ENCODE data around the gene ATXN1.

The ATXN1 gene

GRCh38 chr6:16475494-16475781, 285.8 kb downstream of the ATXN1 start:
- Histone ChIP-seq H3K4me1 (ENCODE audit: insufficient read depth, poor library complexity, severe bottlenecking) (no peaks in the 10 kb centered on the region), H3K36me3 (ENCODE audit: low read depth) (no peaks in the 10 kb centered on the region), H3K27me3 (ENCODE audit: insufficient read depth, poor library complexity, severe bottlenecking) (no peaks in the 10 kb centered on the region), H3K9me3 (ENCODE audit: severe bottlenecking) (no peaks in the 10 kb centered on the region), H3K27ac (ENCODE audit: poor library complexity, severe bottlenecking) (no peak overlapping the region), H3K4me3 (ENCODE audit: severe bottlenecking) (no peak overlapping the region)
- TF ChIP-seq CTCF (IDR thresholded peaks at IDR 0.05; ENCODE audit: poor library complexity, severe bottlenecking), result no peak
- ATAC-seq (ENCODE audit: low read depth) (no peak), DNase-seq (ENCODE audit: low spot score) (no peak)

- no peaks in the 10 kb centered on the region for H3K4me1 ChIP-seq (ENCODE audit: insufficient read depth, poor library complexity, severe bottlenecking)
- no peak for ATAC-seq (ENCODE audit: low read depth)
- TF ChIP-seq CTCF (IDR thresholded peaks at IDR 0.05; ENCODE audit: poor library complexity, severe bottlenecking), result no peak
These were observed 286.3 kb downstream of the ATXN1 start for GRCh38 chr6:16474772-16475493.

GRCh38 chr6:16473908-16474771, 287.1 kb downstream of the ATXN1 start:
- no peaks in the 10 kb centered on the region for H3K4me1 ChIP-seq (ENCODE audit: insufficient read depth, poor library complexity, severe bottlenecking)
- TF ChIP-seq CTCF (IDR thresholded peaks at IDR 0.05; ENCODE audit: poor library complexity, severe bottlenecking), result no peak
- H3K4me3 ChIP-seq (ENCODE audit: severe bottlenecking), result no peak overlapping the region
- ATAC-seq (ENCODE audit: low read depth) (no peak), DNase-seq (ENCODE audit: low spot score) (no peak)
- H3K9me3 ChIP-seq (ENCODE audit: severe bottlenecking), result no peaks in the 10 kb centered on the region
- H3K36me3 ChIP-seq (ENCODE audit: low read depth), result no peaks in the 10 kb centered on the region
- H3K27me3 ChIP-seq (ENCODE audit: insufficient read depth, poor library complexity, severe bottlenecking), result no peaks in the 10 kb centered on the region
- H3K27ac ChIP-seq (ENCODE audit: poor library complexity, severe bottlenecking), result no peak overlapping the region

More at GRCh38 chr6:16474772-16475493, 286.3 kb downstream of the ATXN1 start:
- H3K4me3 ChIP-seq (ENCODE audit: severe bottlenecking), result no peak overlapping the region
- H3K27ac ChIP-seq (ENCODE audit: poor library complexity, severe bottlenecking), result no peak overlapping the region
- H3K27me3 ChIP-seq (ENCODE audit: insufficient read depth, poor library complexity, severe bottlenecking), result no peaks in the 10 kb centered on the region
- no peak for DNase-seq (ENCODE audit: low spot score)
- H3K9me3 ChIP-seq (ENCODE audit: severe bottlenecking), result no peaks in the 10 kb centered on the region
- H3K36me3 ChIP-seq (ENCODE audit: low read depth), result no peaks in the 10 kb centered on the region

GRCh38 chr6:16473184-16473907, 287.9 kb downstream of the ATXN1 start:
- H3K27ac ChIP-seq (ENCODE audit: poor library complexity, severe bottlenecking), result no peak overlapping the region
- H3K9me3 ChIP-seq (ENCODE audit: severe bottlenecking), result no peaks in the 10 kb centered on the region
- H3K27me3 ChIP-seq (ENCODE audit: insufficient read depth, poor library complexity, severe bottlenecking), result no peaks in the 10 kb centered on the region
- H3K4me1 ChIP-seq (ENCODE audit: insufficient read depth, poor library complexity, severe bottlenecking), result no peaks in the 10 kb centered on the region
- no peaks in the 10 kb centered on the region for H3K36me3 ChIP-seq (ENCODE audit: low read depth)
- ATAC-seq (ENCODE audit: low read depth), result no peak
- no peak overlapping the region for H3K4me3 ChIP-seq (ENCODE audit: severe bottlenecking)
- no peak for DNase-seq (ENCODE audit: low spot score)
- no peak for TF ChIP-seq CTCF (IDR thresholded peaks at IDR 0.05; ENCODE audit: poor library complexity, severe bottlenecking)

All from RWPE2 (cell line).